Hepatic stellate cell (primary cell): ENCODE measurements around the gene SKAP1.
"Not testable (repeated sequence)": the region's sequence is repeated elsewhere in the genome, so short reads cannot be mapped to it uniquely, and the experiment has no call there.

Experiments used
- DNase-seq: peaks from one replicate; pipeline ENCODE4 v3.0.0; 2011; ENCODE audit warnings: low spot score

SKAP1 gene

GRCh38 chr17:48317732-48318131, 112.3 kb downstream of the SKAP1 start:
- no peak for DNase-seq

GRCh38 chr17:48314716-48315115, 115.3 kb downstream of the SKAP1 start:
- no peak for DNase-seq

- no peak for DNase-seq
Observed at GRCh38 chr17:48313096-48313755, 116.8 kb downstream of the SKAP1 start.

- no peak for DNase-seq
Observed at GRCh38 chr17:48311324-48311723, 118.7 kb downstream of the SKAP1 start.

GRCh38 chr17:48310748-48311213, 119.2 kb downstream of the SKAP1 start:
- DNase-seq = no peak

- DNase-seq = no peak
Observed at GRCh38 chr17:48308581-48308980, 121.4 kb downstream of the SKAP1 start.

GRCh38 chr17:48307814-48308411, 122.1 kb downstream of the SKAP1 start:
- DNase-seq = peak; percentile 11

GRCh38 chr17:48307255-48307654, 122.8 kb downstream of the SKAP1 start:
- no peak for DNase-seq

GRCh38 chr17:48301002-48301401, 129.0 kb downstream of the SKAP1 start:
- no peak for DNase-seq

GRCh38 chr17:48299760-48300159, 130.3 kb downstream of the SKAP1 start:
- DNase-seq = no peak

- DNase-seq = no peak
Observed at GRCh38 chr17:48297825-48298224, 132.2 kb downstream of the SKAP1 start.

GRCh38 chr17:48296453-48296852, 133.6 kb downstream of the SKAP1 start:
- DNase-seq = no peak

GRCh38 chr17:48295362-48296288, 134.4 kb downstream of the SKAP1 start:
- DNase-seq = no peak

GRCh38 chr17:48294806-48295361, 135.1 kb downstream of the SKAP1 start:
- DNase-seq = no peak

GRCh38 chr17:48294020-48294805, 135.8 kb downstream of the SKAP1 start:
- DNase-seq = no peak

GRCh38 chr17:48293319-48294019, 136.5 kb downstream of the SKAP1 start:
- no peak for DNase-seq

- DNase-seq = no peak
Observed at GRCh38 chr17:48290378-48290777, 139.6 kb downstream of the SKAP1 start.

- not testable (repeated sequence) for DNase-seq
Observed at GRCh38 chr17:48286917-48287316, 143.1 kb downstream of the SKAP1 start.

- no peak for DNase-seq
Observed at GRCh38 chr17:48285614-48286013, 144.4 kb downstream of the SKAP1 start.

- DNase-seq = no peak
Observed at GRCh38 chr17:48283907-48284306, 146.1 kb downstream of the SKAP1 start.

- DNase-seq = no peak
Observed at GRCh38 chr17:48283411-48283810, 146.6 kb downstream of the SKAP1 start.
